Measurements from ENCODE around the gene TMEM82.

GRCh38 chr1:15757016-15757543 is 14.8 kb downstream of the TMEM82 start:
- no peak for TF ChIP-seq CTCF (IDR thresholded peaks at IDR 0.05; ENCODE audit: poor library complexity, severe bottlenecking)
- TF ChIP-seq EP300 (conservative IDR thresholded peaks at IDR 0.05; ENCODE audit: poor library complexity, severe bottlenecking) = no peak
- TF ChIP-seq EZH2 (IDR thresholded peaks at IDR 0.05; ENCODE audit: borderline replicate concordance, insufficient read depth, low read length, poor library complexity, severe bottlenecking) = no peak
- no peak for TF ChIP-seq POLR2AphosphoS5 (IDR thresholded peaks at IDR 0.05)
- TF ChIP-seq RAD21 (conservative IDR thresholded peaks at IDR 0.05) = no peak
